OCI-LY1 (cell line): ENCODE results near the gene RBM10.

Experiments used
- H2AFZ ChIP-seq: fragments of 200-600 bp; sonication (generic), shearing (Covaris generic); 2 replicates; pipeline ENCODE4 v1.6.0; 2014; ENCODE audit warnings: antibody characterized with exemption, mild to moderate bottlenecking, low read length
- H3F3A ChIP-seq: fragments of 200-600 bp; sonication (generic), shearing (Covaris generic); 2 replicates; pipeline ENCODE4 v1.6.0; 2014; ENCODE audit warnings: mild to moderate bottlenecking, antibody characterized with exemption, low read length, moderate library complexity; ENCODE audit not compliant: insufficient read depth
- H3K27ac ChIP-seq: fragments of 200-600 bp; sonication (generic); 2 replicates; pipeline ENCODE4 v1.5.1; 2014; ENCODE audit warnings: low read length, mixed run types, mild to moderate bottlenecking, low read depth; ENCODE audit not compliant: poor library complexity, severe bottlenecking
- H3K27me3 ChIP-seq: fragments of 200-600 bp; sonication (generic); 2 replicates; pipeline ENCODE4 v1.6.0; 2014; ENCODE audit warnings: antibody characterized with exemption, mild to moderate bottlenecking, low read length, moderate library complexity; ENCODE audit not compliant: insufficient read depth
- H3K36me3 ChIP-seq: fragments of 200-600 bp; sonication (generic); 2 replicates; pipeline ENCODE4 v1.6.1; 2014; ENCODE audit warnings: mild to moderate bottlenecking, antibody characterized with exemption, low read length, moderate library complexity, mixed read lengths; ENCODE audit not compliant: insufficient read depth
- H3K4me1 ChIP-seq: fragments of 200-600 bp; sonication (generic); 2 replicates; pipeline ENCODE4 v1.5.1; 2014; ENCODE audit warnings: mild to moderate bottlenecking, low read length, moderate library complexity; ENCODE audit not compliant: insufficient read depth, severe bottlenecking
- H3K4me2 ChIP-seq: fragments of 200-600 bp; sonication (generic), shearing (Covaris generic); 2 replicates; pipeline ENCODE4 v1.6.1; 2014; ENCODE audit warnings: low read length
- H3K4me3 ChIP-seq: fragments of 200-600 bp; sonication (generic); 2 replicates; pipeline ENCODE4 v1.5.1; 2014; ENCODE audit warnings: low read length, low read depth, mild to moderate bottlenecking, mixed read lengths; ENCODE audit not compliant: poor library complexity, severe bottlenecking
- H3K79me2 ChIP-seq: fragments of 200-600 bp; shearing (Covaris generic); 2 replicates; pipeline ENCODE4 v1.6.1; 2016; ENCODE audit warnings: mixed run types, low read length, mixed read lengths; ENCODE audit not compliant: insufficient read depth
- H3K9ac ChIP-seq: fragments of 200-600 bp; sonication (generic), shearing (Covaris generic); 2 replicates; pipeline ENCODE4 v1.6.1; 2014; ENCODE audit warnings: mild to moderate bottlenecking, low read length, mixed read lengths
- H3K9me2 ChIP-seq: fragments of 200-600 bp; sonication (generic), shearing (Covaris generic); 2 replicates; pipeline ENCODE4 v1.6.1; 2014; ENCODE audit warnings: low read depth, mild to moderate bottlenecking, low read length, mixed read lengths
- H3K9me3 ChIP-seq: fragments of 200-600 bp; shearing (Covaris generic); 2 replicates; pipeline ENCODE4 v1.6.1; 2014; ENCODE audit warnings: low read length, mixed read lengths
- H4K20me1 ChIP-seq: fragments of 200-600 bp; sonication (generic), shearing (Covaris generic); 2 replicates; pipeline ENCODE4 v1.6.0; 2016; ENCODE audit warnings: mild to moderate bottlenecking, low read length; ENCODE audit not compliant: insufficient read depth
- CTCF ChIP-seq: fragments of 200-600 bp; sonication (generic), shearing (Covaris generic); IDR thresholded peaks from 2 replicates; pipeline ENCODE4 v1.5.1; 2017; ENCODE audit warnings: mild to moderate bottlenecking, antibody characterized with exemption, low read length, moderate library complexity, mixed read lengths
- EZH2 ChIP-seq: fragments of 200-600 bp; sonication (generic), shearing (Covaris generic); IDR thresholded peaks from 2 replicates; pipeline ENCODE4 v1.8.0; 2017; ENCODE audit warnings: borderline replicate concordance, mixed run types, mild to moderate bottlenecking, antibody characterized with exemption, low read length, moderate library complexity, mixed read lengths

The RBM10 gene

GRCh38 chrX:47160781-47161180 lies 15.8 kb downstream of the RBM10 start:
- TF ChIP-seq CTCF (no peak), EZH2 (no peak)
- no peaks in the 10 kb centered on the region for H4K20me1 ChIP-seq
- peaks cover 17% of the 10 kb centered on the region; the same call in 1 of the 2 replicates for H3K79me2 ChIP-seq
- H3K9me3 ChIP-seq = no peaks in the 10 kb centered on the region
- H3K9me2 ChIP-seq = no peaks in the 10 kb centered on the region
- H3K4me3 ChIP-seq = no peak overlapping the region
- no peak overlapping the region for H3K27ac ChIP-seq
- no peak overlapping the region for H3K4me2 ChIP-seq
- H3K4me1 ChIP-seq = no peaks in the 10 kb centered on the region
- no peak overlapping the region for H2AFZ ChIP-seq
- H3K36me3 ChIP-seq = peaks cover 50% of the 10 kb centered on the region
- no peak overlapping the region for H3K9ac ChIP-seq
- H3K27me3 ChIP-seq = no peaks in the 10 kb centered on the region
- no peaks in the 10 kb centered on the region for H3F3A ChIP-seq

- H3K4me3 ChIP-seq = no peak overlapping the region
- no peaks in the 10 kb centered on the region for H3K4me1 ChIP-seq
- H3K36me3 ChIP-seq = peaks cover 31% of the 10 kb centered on the region
- no peaks in the 10 kb centered on the region for H4K20me1 ChIP-seq
- H3K79me2 ChIP-seq = 0 out of 2 replicates have a peak, but pooled peaks cover 12% of the 10 kb centered on the region
- no peak overlapping the region for H3K4me2 ChIP-seq
- no peak overlapping the region for H3K27ac ChIP-seq
- H3K9me3 ChIP-seq = no peaks in the 10 kb centered on the region
- no peak overlapping the region for H2AFZ ChIP-seq
- no peaks in the 10 kb centered on the region for H3K9me2 ChIP-seq
- H3K9ac ChIP-seq = no peak overlapping the region
- TF ChIP-seq EZH2 (no peak), CTCF (no peak)
- H3K27me3 ChIP-seq = no peaks in the 10 kb centered on the region
- no peaks in the 10 kb centered on the region for H3F3A ChIP-seq
These were observed 18.0 kb downstream of the RBM10 start for GRCh38 chrX:47162927-47163583.

GRCh38 chrX:47164420-47164819 lies 19.4 kb downstream of the RBM10 start:
- Histone ChIP-seq H3K4me2 (no peak overlapping the region), H3K79me2 (0 out of 2 replicates have a peak, but pooled peaks cover 12% of the 10 kb centered on the region), H3K9me3 (no peaks in the 10 kb centered on the region), H3K9me2 (no peaks in the 10 kb centered on the region), H3F3A (no peaks in the 10 kb centered on the region), H3K4me3 (no peak overlapping the region), H4K20me1 (no peaks in the 10 kb centered on the region), H2AFZ (no peak overlapping the region), H3K4me1 (no peaks in the 10 kb centered on the region), H3K27ac (no peak overlapping the region), H3K27me3 (no peaks in the 10 kb centered on the region), H3K9ac (no peak overlapping the region), H3K36me3 (peaks cover 34% of the 10 kb centered on the region)
- TF ChIP-seq EZH2 = no peak
- no peak for TF ChIP-seq CTCF
